ENCODE results near the gene COL6A6. TPM values are rescaled to one million over a fixed set of nuclear protein-coding genes. Genes with fewer than 3 reads are reported as not detected.

COL6A6 gene
- total and polyA plus RNA-seq, 2 experiments from 2014 or later = 0.15 to 1.1 TPM

DNA sequence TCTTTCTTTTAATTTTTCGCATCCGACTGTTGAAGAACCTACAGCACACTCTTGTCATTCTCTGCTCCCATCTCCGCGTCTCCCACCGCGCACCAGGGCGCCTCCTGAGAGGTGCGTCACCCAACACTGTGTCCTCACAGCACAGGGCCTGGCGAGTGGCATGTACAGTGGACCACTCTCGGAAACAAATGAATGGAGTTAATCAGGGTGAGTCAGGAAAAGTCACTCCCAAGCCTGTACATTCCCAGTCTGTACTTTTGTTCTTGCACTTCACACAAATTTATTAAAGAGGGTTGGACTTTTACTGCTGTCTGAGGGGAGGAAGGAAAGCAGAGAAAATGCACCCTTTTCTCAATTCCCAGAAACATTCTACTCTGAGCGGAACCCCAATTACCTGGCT is 625 bp downstream of the COL6A6 start:
- peak in 1 of 2 donors; percentile 8 for DNase-seq (ENCODE audit: low read depth in 1 of 2, low spot score in 1 of 2)
- H3K36me3 ChIP-seq = no peaks in the 10 kb centered on the region
- TF ChIP-seq, protein P1, sequence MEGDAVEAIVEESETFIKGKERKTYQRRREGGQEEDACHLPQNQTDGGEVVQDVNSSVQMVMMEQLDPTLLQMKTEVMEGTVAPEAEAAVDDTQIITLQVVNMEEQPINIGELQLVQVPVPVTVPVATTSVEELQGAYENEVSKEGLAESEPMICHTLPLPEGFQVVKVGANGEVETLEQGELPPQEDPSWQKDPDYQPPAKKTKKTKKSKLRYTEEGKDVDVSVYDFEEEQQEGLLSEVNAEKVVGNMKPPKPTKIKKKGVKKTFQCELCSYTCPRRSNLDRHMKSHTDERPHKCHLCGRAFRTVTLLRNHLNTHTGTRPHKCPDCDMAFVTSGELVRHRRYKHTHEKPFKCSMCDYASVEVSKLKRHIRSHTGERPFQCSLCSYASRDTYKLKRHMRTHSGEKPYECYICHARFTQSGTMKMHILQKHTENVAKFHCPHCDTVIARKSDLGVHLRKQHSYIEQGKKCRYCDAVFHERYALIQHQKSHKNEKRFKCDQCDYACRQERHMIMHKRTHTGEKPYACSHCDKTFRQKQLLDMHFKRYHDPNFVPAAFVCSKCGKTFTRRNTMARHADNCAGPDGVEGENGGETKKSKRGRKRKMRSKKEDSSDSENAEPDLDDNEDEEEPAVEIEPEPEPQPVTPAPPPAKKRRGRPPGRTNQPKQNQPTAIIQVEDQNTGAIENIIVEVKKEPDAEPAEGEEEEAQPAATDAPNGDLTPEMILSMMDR (IDR thresholded peaks at IDR 0.05; ENCODE audit: low read depth, low read length) = no peak
- peaks cover 89% of the 10 kb centered on the region for H3K27me3 ChIP-seq
- H3K4me3 ChIP-seq = no peak overlapping the region
- H3K27ac ChIP-seq = no peak overlapping the region
- no peaks in the 10 kb centered on the region for H3K4me1 ChIP-seq (ENCODE audit: low read depth)
- H3K9me3 ChIP-seq (ENCODE audit: low read depth) = no peaks in the 10 kb centered on the region

DNA sequence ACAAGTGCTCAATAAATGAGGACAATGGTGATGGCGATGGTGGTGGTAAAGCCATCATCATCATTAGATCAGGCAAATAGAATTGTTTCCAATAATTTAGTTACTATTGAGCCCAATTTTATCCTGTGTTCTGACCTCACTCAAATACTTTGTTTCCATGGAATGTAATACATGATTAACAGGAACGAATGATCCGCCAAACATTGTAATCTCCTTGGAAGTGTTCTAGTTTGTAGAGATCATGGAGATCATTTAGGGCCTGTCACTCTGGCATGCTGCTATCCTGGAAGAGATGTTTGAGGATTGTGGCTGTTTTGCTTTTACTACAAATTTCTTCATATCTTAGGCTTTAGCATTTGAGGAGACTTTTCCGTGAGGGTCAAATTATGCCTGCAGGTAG is 2.8 kb downstream of the COL6A6 start:
- Histone ChIP-seq H3K27me3 (peaks cover 89% of the 10 kb centered on the region), H3K36me3 (no peaks in the 10 kb centered on the region), H3K4me3 (no peak overlapping the region), H3K27ac (no peak overlapping the region), H3K4me1 (ENCODE audit: low read depth) (no peaks in the 10 kb centered on the region), H3K9me3 (ENCODE audit: low read depth) (no peaks in the 10 kb centered on the region)
- no peak for DNase-seq (ENCODE audit: low read depth in 1 of 2, low spot score in 1 of 2)
- TF ChIP-seq, protein P1 (IDR thresholded peaks at IDR 0.05; ENCODE audit: low read depth, low read length) = no peak

DNA sequence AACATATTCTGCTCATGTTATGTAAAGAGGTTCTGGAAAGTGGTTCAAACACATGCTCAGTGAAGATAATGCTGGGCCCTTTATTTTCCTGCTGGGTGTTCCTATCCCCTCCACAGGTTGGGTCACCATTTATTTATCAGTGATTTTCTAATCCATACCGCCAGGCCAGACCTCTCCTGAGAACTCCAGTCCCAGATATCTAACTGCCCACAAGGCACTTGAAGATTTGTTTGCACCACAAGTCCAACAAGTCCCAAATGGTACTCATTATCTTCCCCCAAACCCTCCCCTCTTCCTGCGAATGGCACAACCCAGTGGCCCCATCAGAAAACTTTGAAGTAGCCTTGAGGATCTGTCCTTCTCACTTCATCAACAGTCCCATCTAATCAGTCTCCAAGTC is 5.4 kb downstream of the COL6A6 start:
- Histone ChIP-seq H3K4me3 (no peak overlapping the region), H3K27me3 (peaks cover 87% of the 10 kb centered on the region), H3K4me1 (ENCODE audit: low read depth) (no peaks in the 10 kb centered on the region), H3K27ac (no peak overlapping the region), H3K9me3 (ENCODE audit: low read depth) (no peaks in the 10 kb centered on the region), H3K36me3 (no peaks in the 10 kb centered on the region)
- TF ChIP-seq, protein P1 (IDR thresholded peaks at IDR 0.05; ENCODE audit: low read depth, low read length) = no peak
- DNase-seq (ENCODE audit: low read depth in 1 of 2, low spot score in 1 of 2) = no peak

DNA sequence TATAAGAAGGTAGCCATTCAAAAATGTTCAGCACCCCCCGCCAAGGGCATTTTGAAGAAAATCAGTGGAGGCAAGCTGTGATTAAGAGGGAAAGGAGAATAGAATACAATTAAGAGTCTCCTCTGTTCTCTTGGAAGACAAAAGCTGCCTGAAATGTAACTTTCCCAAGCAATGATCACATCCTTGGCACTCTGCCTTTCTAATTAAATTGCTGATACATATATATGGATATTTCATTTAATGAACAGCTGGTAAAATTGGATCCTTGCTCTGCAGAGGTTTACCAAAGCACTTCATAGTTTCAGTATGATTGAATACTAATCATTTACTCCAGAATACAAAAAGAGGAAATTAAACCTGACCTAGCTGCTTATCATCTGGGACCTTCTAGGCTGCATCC is 10.4 kb downstream of the COL6A6 start:
- TF ChIP-seq, protein P1 (IDR thresholded peaks at IDR 0.05; ENCODE audit: low read depth, low read length) = no peak
- Histone ChIP-seq H3K36me3 (no peaks in the 10 kb centered on the region), H3K27ac (no peak overlapping the region), H3K9me3 (ENCODE audit: low read depth) (no peaks in the 10 kb centered on the region), H3K4me3 (no peak overlapping the region), H3K4me1 (ENCODE audit: low read depth) (no peaks in the 10 kb centered on the region), H3K27me3 (peaks cover 94% of the 10 kb centered on the region)
- no peak for DNase-seq (ENCODE audit: low read depth in 1 of 2, low spot score in 1 of 2)

DNA sequence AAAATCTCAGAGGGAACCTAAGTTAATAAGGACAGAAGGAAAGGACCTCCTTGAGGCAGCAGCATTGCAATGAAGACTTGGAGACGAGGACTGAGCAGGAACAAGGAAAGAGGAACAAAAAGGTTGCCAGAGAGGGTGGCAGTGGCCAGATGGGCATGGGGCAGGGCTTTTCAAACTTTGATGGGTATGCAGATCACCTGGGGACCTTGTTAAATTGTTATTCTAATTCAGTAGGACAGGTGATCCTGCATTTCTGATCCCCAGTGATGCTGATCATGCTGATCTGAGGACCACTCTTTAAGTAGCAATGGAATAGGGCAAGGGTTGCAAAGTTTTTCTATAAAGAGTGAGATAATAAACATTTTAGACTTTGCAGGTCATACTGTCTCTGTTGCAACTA is 11.1 kb downstream of the COL6A6 start:
- Histone ChIP-seq H3K27me3 (peaks cover 97% of the 10 kb centered on the region), H3K4me1 (ENCODE audit: low read depth) (no peaks in the 10 kb centered on the region), H3K4me3 (no peak overlapping the region), H3K9me3 (ENCODE audit: low read depth) (no peaks in the 10 kb centered on the region), H3K27ac (no peak overlapping the region), H3K36me3 (no peaks in the 10 kb centered on the region)
- no peak for DNase-seq (ENCODE audit: low read depth in 1 of 2, low spot score in 1 of 2)
- TF ChIP-seq, protein P1 (IDR thresholded peaks at IDR 0.05; ENCODE audit: low read depth, low read length) = no peak
